ENCODE results near the gene FAM53A.
A peak's percentile ranks its signal among the peaks of the same experiment; 100 is the strongest.
"Not testable (repeated sequence)": the region's sequence is repeated elsewhere in the genome, so short reads cannot be mapped to it uniquely, and the experiment has no call there.

The FAM53A gene

DNA sequence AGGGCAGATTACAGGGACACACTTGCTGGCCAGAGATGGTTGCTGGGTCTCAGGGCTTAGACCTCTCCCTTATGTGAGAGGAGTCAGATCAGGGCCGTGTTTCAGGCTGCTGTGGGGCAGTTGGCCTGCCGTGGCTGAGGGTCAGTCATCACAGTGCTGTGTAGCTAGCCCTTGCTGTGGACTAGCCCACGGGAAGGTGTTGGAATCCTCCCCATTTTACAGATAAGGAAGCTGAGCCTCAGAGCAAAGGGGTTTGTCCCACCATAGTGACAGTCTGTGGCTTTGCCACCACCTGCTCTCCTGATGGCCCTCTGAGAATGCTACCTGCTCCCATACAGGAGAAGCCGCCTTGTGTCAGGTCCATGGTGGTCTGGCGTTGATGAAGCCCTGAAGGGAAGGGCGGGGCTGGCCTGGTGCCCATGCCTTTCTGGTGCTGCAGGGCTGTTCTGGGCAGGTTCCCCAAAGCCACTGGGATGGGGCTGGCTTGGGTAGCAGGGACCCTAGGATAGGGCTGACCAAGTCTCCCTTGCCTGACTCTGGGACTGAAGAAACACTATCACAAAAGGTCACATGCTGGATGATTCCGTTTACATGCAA is 2.4 kb upstream of the FAM53A start:
- DNase-seq (ENCODE audit: low read depth in 2 of 2, low spot score in 1 of 2), result no peak

DNA sequence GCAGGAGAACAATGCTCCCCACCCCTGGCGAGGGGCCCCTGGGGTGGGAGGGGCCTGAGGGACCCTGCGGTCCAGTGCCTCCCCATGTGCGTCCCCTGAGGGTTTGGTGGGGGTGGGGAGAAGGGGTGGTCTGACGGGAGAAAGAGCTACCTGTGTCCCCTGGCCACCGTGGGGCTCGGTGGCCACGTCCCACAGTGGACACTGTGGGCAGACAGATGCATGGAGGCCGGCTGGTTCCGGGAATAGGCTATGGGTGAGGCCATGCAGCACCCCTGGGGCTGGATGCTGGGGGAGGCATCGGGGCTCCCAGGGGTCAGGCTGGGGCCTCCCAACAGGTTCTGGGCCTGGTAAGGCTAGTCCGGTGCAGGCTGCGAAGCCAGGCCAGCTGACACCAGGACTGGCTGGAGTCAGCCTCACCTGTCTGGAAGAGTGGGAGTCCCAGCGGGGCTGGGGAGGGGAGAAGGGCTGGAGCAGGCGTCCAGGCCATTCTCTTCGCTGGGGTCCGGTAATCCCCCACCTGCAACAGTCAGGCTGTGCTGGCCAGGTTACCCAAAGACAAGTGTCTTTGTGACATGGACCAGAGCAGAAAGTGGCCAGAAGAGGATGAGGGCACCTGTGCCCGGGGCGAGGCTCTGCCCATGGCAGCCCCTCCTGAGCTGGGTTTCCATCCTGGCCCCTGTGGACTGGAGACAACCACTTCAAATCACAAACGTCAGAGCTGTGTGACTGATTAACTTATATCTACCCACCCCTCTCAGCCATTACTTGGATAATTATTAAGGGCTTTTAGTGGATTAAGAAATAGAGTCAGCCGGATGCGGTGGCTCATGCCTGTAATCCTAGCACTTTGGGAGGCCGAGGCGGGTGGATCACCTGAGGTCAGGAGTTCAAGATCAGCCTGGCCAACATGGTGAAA is 1.4 kb upstream of the FAM53A start:
- no peak for DNase-seq (ENCODE audit: low read depth in 2 of 2, low spot score in 1 of 2)

DNA sequence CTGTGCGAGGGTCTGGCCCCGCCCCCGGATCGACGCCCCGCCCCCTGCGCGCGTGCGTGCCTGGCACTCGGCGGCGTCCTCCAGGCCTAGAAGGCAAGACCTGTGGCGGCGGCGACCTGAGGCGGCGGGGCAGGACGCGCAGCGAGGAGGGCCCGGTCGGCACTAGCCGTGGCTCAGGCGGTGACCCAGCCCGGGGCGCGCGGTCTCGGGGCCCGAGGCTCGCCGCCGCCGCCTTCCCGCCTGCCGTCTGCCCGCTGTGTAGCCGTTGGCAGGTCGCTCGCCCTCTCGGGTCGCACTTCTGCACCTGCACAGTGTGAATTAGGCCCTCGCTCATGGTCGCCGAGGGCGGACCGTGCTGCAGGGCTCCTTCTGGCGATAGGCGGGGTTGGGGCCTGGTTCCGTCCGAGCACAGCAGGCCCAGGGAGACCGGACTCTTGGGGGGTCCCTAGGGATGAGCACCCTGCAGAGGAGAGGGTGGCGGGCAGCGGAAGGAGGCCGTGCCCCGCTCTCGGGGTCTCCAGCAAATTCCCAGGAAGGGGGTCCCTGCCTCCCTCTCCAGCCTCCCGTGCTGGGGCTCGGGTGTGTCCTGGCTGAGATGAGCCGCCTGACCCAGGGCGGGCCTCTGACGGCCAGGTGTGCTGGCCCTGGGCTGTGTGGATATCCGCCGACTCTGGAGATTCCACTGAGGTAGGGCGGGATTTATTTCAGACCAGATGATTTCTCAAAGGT is 557 bp upstream of the FAM53A start:
- DNase-seq (ENCODE audit: low read depth in 2 of 2, low spot score in 1 of 2), result peak; percentile 78 to 87

DNA sequence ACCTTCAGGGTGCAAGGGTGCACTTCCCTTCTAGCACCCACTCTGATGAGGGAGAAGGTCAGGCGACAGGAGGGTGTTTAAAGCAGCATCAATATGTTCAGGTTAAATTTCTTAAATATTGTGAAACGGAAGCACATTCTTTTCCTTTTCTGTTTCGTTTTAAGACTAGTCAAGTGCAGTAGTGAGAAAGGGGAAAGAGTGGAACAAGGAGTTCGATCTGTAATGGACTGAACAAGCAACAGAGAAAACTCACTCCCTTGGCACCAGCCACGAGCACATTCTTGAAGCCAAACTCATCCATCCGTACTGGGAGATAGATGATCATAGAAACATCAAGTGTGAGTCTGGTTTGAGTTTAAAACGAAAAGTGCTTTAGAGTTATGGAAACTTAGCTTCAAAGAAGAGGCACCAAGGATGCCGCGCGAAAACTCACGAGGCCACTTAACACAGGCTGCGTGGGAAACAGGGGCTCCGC is 815 bp downstream of the FAM53A start:
- no peak for DNase-seq (ENCODE audit: low read depth in 2 of 2, low spot score in 1 of 2)

DNA sequence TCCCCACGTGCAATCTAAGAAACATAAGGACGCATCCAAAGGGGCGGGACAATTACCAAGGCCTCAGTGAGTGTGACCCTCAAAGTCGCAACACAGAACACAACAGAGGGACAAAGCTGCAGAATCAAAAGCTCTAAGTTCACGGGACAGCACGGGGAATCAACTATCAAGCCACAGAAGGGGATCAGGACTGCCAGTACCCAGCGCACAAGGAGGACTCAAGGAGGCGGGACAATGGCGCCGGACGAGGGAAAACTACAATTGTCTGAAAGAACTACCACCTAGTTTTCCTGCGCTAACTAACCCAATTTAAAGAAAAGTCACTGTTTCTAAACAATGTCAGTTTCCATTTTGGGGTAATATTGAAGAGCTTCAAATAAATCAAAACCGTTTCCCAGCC is 1.3 kb downstream of the FAM53A start:
- DNase-seq (ENCODE audit: low read depth in 2 of 2, low spot score in 1 of 2), result no peak

DNA sequence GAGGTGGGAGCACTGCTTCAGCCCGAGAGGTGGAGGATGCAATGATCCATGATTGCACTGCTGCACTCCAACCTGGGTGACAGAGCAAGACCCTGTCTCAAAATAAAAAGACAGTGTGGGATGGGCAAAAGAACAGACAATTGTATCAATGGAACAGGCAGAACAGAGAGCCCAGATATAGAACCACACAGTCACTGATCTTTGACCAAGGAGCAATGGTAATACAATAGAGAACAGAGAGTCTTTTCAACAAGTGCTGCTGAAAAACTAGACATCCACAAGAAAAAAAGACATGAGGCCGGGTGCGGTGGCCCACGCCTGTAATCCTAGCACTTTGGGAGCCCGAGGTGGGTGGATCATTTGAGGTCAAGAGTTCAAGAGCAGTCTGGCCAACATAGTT is 5.9 kb downstream of the FAM53A start:
- DNase-seq (ENCODE audit: low read depth in 2 of 2, low spot score in 1 of 2), result no peak

DNA sequence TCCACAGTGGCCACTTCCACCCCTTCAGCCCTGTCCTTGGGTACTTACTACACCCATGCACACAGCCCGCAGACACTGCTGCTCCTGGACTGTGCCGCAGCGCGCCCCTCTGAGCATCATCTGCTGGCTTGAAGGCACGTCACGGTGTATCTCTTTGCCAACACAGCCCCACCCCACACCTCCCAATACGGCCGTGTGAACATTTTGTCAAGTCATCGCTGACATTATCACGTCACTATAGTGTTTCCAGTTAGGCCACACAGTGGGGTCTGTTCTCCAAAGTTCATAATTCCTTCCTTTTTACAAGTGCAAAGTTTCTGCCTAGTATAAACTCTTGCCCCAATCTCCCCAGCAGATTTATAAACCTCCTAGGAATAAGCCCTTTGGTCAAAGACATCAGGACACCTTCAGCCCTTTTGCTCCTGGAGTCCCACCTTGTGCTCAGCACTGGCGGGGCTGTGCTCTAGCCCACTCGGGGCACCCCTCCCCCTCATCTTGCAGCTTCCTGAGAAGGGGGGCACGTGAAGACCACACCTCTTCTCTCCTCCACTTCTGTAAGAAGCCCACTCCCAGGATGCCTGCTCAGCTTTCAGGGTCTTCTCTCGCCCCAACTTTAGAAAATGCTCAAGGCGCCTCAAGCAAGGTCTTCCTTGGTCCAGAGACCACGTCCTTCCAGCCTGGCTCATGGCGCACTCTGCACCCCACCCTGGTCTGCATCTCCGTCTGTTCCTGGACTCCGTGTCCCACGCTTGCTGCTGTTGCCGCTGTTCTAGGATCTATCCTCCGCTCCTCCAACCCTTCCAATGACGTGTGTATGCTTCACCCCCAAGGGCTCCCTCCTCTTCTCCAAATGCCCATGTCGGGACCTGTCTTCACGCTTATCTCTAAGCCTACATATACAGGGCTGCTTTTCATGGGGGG is 7.2 kb downstream of the FAM53A start:
- DNase-seq (ENCODE audit: low read depth in 2 of 2, low spot score in 1 of 2), result no peak

DNA sequence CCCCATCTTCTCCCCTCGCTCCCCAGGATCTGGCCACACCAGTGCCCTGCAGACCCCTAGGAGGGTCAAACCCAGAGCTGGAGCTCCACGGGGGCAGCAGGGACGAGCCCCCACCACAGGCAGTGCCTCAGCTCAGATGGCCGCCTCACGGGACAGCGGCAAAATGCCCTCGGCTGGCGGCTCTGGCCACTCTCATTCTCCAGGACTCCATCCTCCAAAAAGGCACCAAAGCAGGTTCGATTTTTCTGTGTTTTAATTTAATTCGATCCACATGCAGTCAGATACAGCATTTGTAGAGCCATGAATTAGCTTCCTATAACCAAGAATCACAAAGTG is 8.3 kb downstream of the FAM53A start:
- no peak for DNase-seq (ENCODE audit: low read depth in 2 of 2, low spot score in 1 of 2)

DNA sequence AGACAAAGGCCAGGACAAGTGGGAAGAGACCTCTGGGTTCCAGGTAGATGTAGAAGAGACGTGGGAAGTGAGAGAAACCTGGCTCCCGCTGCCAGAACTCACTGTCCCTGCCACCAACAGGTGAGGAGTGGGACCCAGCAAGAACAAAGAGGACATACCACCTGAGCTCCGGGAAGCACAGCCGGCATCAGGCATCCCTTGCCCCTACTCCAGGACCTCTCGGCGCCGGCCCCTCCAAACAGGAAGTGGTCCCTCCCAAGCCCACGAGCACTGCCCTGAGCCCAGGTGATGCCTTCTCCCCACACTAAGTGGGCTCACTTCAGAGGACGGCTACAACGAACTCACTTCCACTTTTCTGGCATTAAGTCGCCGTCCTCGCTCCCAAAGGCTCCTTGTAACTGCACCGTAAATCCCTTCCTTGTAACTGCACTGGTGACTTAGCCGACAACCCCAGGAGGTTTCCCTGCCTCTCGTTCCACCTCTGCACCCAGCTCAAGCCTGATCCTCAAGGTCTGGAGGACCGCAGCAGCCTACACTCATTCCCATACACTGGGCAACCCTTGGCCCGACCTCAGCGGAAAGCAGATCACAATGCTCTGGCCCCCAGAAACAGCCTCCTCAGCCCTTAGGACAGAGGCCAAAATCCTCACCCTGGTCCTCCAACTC is 8.8 kb downstream of the FAM53A start:
- no peak for DNase-seq (ENCODE audit: low read depth in 2 of 2, low spot score in 1 of 2)

DNA sequence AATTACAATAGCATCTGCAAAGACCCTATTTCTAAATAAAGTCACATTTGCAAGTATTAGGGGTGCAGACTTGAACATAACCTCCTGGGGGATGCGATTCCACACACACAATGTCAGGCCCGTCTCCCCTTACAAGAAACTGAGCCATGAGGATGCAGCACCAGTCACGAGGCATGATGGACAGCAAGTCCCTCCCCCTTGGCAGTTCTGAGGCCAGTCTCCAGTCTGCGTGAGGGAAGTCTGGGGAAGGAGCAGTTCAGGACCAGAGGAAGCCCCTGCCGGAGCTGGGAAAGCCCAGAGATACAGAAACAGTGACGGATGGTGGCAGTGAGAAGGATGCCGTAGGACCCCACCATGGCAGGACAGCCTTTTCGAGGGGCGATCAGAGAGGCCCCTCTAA is 9.4 kb downstream of the FAM53A start:
- DNase-seq (ENCODE audit: low read depth in 2 of 2, low spot score in 1 of 2), result no peak

DNA sequence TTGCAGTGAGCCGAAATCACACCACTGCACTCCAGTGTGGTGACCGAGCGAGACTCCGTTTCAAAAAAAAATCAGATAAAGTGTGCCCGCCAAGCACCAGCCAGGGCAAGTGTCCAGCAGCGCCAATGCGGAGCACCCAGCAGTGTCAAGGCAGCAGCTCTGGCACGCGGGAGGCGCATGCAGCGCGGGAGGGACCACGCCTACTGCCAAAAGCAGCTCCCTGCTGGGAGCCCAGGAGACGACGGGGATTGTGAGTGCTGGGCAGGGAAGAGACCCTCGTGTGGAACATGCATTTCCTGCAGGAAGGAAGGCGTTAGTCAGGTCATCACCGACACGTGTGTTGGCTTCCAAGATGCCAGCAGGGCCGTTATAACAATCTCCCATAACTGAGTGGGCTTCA is 10.4 kb downstream of the FAM53A start:
- DNase-seq (ENCODE audit: low read depth in 2 of 2, low spot score in 1 of 2), result no peak

DNA sequence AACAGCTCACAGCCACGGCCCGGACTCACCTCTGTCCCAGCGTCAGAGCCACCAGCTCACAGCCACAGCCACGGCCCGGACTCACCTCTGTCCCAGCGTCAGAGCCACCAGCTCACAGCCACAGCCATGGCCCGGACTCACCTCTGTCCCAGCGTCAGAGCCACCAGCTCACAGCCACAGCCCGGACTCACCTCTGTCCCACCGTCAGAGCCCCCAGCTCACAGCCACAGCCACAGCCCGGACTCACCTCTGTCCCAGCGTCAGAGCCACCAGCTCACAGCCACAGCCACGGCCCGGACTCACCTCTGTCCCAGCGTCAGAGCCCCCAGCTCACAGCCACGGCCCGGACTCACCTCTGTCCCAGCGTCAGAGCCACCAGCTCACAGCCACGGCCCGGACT is 13.1 kb downstream of the FAM53A start:
- DNase-seq (ENCODE audit: low read depth in 2 of 2, low spot score in 1 of 2), result not testable (repeated sequence)

DNA sequence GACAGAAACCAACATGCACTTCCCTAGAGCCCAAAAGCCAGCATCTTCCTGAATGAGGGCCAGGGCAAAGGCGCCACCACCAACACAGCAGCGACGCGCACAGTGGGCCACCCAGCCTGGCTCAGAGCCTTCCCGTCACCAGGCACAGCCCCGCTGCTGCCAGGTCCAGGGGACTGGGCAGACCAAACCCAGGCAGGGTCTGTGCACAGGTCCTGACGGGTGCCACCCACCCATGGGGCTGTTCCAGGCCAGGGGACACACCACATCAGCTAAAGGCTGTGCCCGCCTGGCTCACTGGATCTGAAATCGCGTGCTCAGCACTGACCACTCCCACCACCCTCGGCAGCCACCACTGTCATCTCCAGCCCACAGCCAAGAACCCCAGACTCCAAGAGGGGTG is 13.8 kb downstream of the FAM53A start:
- no peak for DNase-seq (ENCODE audit: low read depth in 2 of 2, low spot score in 1 of 2)

DNA sequence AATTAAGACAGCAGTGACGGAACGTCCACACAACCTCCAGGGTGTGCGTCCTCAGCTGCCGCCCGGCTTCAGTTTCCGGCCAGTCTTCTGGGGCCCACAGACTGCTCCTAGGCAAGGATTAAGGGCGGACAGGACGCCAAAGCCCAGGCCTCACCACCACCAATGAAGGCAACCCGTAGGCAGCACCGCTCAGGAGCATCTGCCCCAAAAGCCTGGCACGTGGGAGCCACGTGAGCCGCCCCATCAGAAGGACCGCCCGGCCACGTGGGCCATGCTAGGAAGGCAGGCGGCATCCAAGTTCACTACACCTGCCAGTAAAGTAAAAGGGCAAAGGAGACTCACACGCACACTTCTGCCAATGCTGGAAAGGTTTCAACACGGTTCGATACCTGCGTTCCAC is 14.3 kb downstream of the FAM53A start:
- no peak for DNase-seq (ENCODE audit: low read depth in 2 of 2, low spot score in 1 of 2)

DNA sequence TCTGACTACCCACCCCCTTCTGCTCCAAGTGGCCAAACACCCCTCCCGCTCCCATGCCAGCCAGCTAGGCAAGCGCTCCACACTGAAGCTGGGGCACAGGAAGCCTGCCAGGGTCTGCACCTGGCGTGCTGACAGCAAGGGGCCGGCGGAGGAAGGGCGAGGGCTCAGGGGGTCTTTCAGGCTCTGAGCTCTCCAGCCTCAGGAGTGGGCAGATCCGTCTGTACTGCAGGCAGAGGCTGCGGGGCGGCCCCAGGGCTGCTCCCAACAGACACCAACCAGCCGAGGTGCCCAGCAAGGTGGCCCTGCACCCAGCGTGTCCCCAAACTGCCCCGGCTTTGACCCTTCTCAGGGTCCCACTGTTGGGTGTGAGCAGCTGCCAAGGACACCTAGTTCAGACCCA is 14.8 kb downstream of the FAM53A start:
- DNase-seq (ENCODE audit: low read depth in 2 of 2, low spot score in 1 of 2), result no peak

DNA sequence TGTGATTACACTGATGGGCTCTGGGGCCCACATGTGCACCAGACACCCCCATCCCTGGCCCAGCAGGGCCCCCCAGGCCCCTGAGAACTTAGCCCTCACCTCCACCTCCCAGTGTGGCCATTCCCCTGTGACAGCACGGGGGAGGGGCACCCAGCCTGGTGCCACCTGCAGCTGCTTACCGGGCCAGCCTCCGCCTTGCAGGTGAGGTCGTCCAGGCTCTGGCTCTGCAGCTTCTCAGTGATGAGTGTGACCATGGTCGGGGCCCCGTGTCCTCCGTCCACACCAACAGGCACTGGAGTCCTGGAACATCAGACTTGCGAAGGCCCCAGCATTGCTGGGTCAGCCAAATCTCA is 15.6 kb downstream of the FAM53A start:
- no peak for DNase-seq (ENCODE audit: low read depth in 2 of 2, low spot score in 1 of 2)

DNA sequence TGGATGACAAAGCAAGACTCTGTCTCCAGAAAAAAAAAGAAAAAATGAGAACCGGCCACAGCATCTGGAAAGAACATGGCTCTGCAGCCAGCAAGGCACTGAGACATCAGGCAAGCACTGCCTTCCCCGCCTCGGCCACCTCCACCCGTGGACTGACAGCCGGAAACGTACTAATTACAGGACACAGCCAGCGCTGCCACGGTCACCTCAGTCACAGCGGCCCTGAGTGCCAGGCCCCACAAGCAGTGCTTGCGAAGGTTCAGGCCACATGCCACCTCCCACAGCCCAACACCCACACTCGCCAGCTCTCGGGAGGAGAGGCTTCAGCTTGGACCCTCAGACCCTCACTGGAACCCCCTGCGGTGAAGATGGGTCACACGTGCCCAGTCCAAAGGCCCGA is 16.8 kb downstream of the FAM53A start:
- no peak for DNase-seq (ENCODE audit: low read depth in 2 of 2, low spot score in 1 of 2)

DNA sequence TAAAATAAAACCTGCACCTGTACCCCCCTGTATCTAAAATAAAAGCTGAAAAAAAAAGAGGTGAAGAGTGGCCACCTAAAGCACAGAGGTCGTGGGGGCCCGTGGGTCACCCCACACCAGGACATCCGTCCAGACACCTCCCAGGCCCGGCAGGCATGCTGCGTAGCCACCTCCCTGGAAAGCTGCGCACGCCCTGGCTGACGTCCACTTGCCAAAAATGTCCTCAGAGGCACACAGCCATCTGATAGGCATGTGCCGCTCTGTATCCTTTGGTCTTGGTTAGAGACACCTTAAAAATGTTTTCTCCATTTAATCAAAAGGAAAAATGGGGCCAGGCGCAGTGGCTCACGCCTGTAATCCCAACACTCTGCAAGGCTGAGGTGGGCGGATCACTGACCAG is 17.7 kb downstream of the FAM53A start:
- DNase-seq (ENCODE audit: low read depth in 2 of 2, low spot score in 1 of 2), result no peak

DNA sequence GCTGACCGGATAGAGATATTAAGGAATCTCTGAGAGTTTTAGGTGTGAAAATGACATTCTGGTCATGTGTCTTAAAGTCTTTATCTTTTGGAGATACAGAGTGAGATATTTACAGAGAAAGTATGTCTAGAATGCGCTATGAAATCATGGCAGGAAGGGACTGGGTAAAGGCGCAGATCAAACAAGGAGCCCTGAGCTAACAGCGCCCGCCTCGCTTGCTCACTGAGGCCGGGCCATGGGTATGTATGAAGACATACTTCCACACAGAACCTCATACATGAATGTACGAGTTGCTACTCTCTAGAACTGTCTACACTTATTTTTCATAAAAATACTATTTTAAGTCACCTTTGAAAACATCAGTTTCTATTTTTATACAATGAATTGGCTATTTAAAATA is 20.0 kb downstream of the FAM53A start:
- no peak for DNase-seq (ENCODE audit: low read depth in 2 of 2, low spot score in 1 of 2)

DNA sequence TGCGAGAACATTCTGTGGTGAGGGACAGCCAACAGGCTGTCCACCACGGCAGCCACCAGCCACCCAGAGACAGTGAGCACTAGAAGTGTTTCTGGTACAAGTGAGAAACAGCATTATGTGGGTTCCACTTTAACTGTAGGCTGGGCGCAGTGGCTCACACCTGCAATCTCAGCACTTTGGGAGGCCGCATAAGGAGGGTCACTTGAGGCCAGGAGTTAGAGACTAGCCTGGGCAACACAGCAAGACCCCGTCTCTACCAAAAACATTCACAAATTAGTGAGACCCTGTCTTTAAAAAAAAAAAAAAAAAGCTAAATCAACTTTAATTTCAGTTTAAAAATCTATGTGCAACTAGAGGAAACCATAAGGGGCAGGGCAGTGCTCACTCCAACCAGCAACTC is 20.6 kb downstream of the FAM53A start:
- no peak for DNase-seq (ENCODE audit: low read depth in 2 of 2, low spot score in 1 of 2)

DNA sequence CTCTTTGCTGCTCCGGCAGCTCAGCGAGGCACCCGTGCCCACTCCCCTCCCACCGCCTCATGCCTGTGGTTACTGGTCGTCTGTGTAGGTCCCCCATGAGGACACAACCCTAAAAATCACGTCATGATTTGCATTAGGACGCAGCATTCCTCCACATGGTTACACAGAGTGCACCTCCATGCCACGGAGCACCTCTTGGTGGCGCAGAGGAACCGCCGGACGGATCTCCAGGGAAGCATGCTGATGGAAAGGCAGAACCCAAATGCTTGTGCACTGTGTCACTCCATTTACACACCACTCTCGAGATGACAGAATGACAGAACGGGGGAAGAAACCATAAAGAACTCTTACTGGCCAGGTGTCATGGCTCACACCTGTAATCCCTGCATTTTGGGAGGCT is 22.4 kb downstream of the FAM53A start:
- no peak for DNase-seq (ENCODE audit: low read depth in 2 of 2, low spot score in 1 of 2)
